Hepatocyte (in vitro differentiated cells): ENCODE results near the gene OSGEP. TPM values are rescaled to one million over a fixed set of nuclear protein-coding genes. Genes with fewer than 3 reads are reported as not detected.

ENCODE experiments used
- DNase-seq: peaks from one replicate; pipeline ENCODE4 v3.0.0-alpha.2; 2016; ENCODE audit warnings: low spot score
- H2AFZ ChIP-seq: fragments of 200-600 bp; sonication (generic); 2 replicates; pipeline ENCODE4 v1.6.0; 2016; ENCODE audit warnings: antibody characterized with exemption, mild to moderate bottlenecking
- H3K27ac ChIP-seq: fragments of 200-600 bp; sonication (generic); 2 replicates; pipeline ENCODE4 v1.5.1; 2016; ENCODE audit warnings: mild to moderate bottlenecking
- H3K27me3 ChIP-seq: fragments of 200-600 bp; sonication (generic); 2 replicates; pipeline ENCODE4 v1.6.1; 2016
- H3K36me3 ChIP-seq: fragments of 200-600 bp; sonication (generic); replicated peaks from 2 replicates; pipeline ENCODE4 v1.5.1; 2016; ENCODE audit warnings: low read depth; ENCODE audit not compliant: insufficient read depth
- H3K4me1 ChIP-seq: fragments of 200-600 bp; sonication (generic); 2 replicates; pipeline ENCODE4 v1.5.1; 2016; ENCODE audit warnings: mild to moderate bottlenecking, moderate library complexity; ENCODE audit not compliant: insufficient read depth
- H3K4me2 ChIP-seq: fragments of 200-600 bp; sonication (generic); 2 replicates; pipeline ENCODE4 v1.6.0; 2016
- H3K4me3 ChIP-seq: fragments of 200-600 bp; sonication (generic); 2 replicates; pipeline ENCODE4 v1.5.1; 2016; ENCODE audit warnings: mild to moderate bottlenecking
- H3K79me2 ChIP-seq: fragments of 200-600 bp; sonication (generic); 2 replicates; pipeline ENCODE4 v1.6.0; 2017; ENCODE audit warnings: mild to moderate bottlenecking
- H3K9me2 ChIP-seq: fragments of 200-600 bp; sonication (generic); replicated peaks from 2 replicates; pipeline ENCODE4 v1.6.0; 2017; ENCODE audit warnings: mild to moderate bottlenecking; ENCODE audit not compliant: insufficient read depth
- H3K9me3 ChIP-seq: fragments of 200-600 bp; sonication (generic); 2 replicates; pipeline ENCODE4 v1.5.1; 2016; ENCODE audit warnings: low read depth, mild to moderate bottlenecking
- H4K20me1 ChIP-seq: fragments of 200-600 bp; sonication (generic); 2 replicates; pipeline ENCODE4 v1.6.0; 2016; ENCODE audit warnings: mild to moderate bottlenecking; ENCODE audit not compliant: insufficient read depth, poor library complexity, severe bottlenecking
- EZH2 ChIP-seq: fragments of 200-600 bp; sonication (generic); IDR thresholded peaks from 2 replicates; pipeline ENCODE4 v1.6.1; 2016; ENCODE audit warnings: antibody characterized with exemption, mild to moderate bottlenecking, borderline replicate concordance
- EZH2phosphoT487 ChIP-seq: fragments of 200-600 bp; sonication (generic); IDR thresholded peaks from one replicate; pipeline ENCODE4 v1.6.1; 2018; ENCODE audit warnings: antibody characterized with exemption, mild to moderate bottlenecking, low read depth, moderate library complexity; ENCODE audit not compliant: unreplicated experiment, severe bottlenecking
- WGBS: methylation state at CpG from one replicate; pipeline ENCODE4 v1.1.6; 2016; ENCODE audit warnings: low lambda C conversion rate; ENCODE audit errors: missing lambda C conversion rate; 5-methylcytosine and 5-hydroxymethylcytosine counted together
- polyA plus RNA-seq: library from polyadenylated mRNA; unstranded; fragments of >200 nt; fragmentation: Nextera tagmentation; extraction: Ambion mirVana; gene quantifications from 2 replicates; pipeline ENCODE4 v1.2.1, GENCODE V29; 2016
- total RNA-seq: library from RNA; depleted of rRNA; stranded (reverse); fragments of >200 nt; gene quantifications from 2 replicates; pipeline ENCODE4 v1.2.3, GENCODE V29; 2014
- TF ChIP-seq, protein P1 (sequence below): fragments of 200-600 bp; sonication (generic); IDR thresholded peaks from 2 replicates; pipeline ENCODE4 v1.5.1; 2016; ENCODE audit warnings: antibody characterized with exemption, mild to moderate bottlenecking; ENCODE audit not compliant: poor library complexity

Gene OSGEP
- total and polyA plus RNA-seq, 2 experiments from 2014 or later: 36.2 to 60.1 TPM

DNA sequence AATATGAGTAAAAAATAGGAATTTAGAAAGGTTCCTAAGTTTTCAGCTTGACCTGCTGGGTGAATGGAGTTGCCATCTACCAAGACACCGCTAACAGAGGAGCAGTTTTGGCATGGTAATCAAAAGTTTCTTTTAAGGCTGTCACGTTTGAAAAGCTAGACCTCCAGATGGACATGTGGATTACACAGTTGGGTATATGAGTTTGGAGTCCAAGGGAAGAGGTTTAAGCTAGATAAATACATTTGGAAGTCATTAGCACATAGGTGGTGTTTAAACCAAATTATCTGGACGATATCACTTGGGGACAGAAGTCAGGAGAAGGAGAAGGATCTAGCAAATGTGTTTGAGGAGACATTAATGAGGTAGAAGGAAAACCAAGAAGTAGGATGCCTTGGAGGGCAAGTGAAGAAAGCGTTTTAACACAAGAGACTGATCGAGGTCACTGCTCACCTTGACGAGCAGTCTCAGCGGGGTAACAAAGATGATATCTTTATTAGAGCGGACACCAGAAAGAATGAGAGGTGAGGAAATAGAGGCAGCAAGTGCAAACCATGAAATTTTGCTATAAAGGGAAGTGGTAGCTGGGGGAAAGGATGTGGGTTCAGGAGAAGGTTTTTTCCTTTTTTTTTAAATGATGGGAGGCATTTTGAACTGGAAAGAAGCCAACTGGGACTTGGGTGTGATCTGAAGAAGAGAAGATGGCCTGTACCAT, 32.2 kb upstream of the OSGEP start:
- no peaks in the 10 kb centered on the region for H3K9me3 ChIP-seq
- 86% methylated on average over 8 of the region's 8 CpGs for WGBS
- H3K4me1 ChIP-seq: no peaks in the 10 kb centered on the region
- TF ChIP-seq EZH2phosphoT487: no peak
- TF ChIP-seq, protein P1, sequence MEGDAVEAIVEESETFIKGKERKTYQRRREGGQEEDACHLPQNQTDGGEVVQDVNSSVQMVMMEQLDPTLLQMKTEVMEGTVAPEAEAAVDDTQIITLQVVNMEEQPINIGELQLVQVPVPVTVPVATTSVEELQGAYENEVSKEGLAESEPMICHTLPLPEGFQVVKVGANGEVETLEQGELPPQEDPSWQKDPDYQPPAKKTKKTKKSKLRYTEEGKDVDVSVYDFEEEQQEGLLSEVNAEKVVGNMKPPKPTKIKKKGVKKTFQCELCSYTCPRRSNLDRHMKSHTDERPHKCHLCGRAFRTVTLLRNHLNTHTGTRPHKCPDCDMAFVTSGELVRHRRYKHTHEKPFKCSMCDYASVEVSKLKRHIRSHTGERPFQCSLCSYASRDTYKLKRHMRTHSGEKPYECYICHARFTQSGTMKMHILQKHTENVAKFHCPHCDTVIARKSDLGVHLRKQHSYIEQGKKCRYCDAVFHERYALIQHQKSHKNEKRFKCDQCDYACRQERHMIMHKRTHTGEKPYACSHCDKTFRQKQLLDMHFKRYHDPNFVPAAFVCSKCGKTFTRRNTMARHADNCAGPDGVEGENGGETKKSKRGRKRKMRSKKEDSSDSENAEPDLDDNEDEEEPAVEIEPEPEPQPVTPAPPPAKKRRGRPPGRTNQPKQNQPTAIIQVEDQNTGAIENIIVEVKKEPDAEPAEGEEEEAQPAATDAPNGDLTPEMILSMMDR: no peak
- no peak for TF ChIP-seq EZH2
- H3K79me2 ChIP-seq: no peaks in the 10 kb centered on the region
- no peaks in the 10 kb centered on the region for H3K27me3 ChIP-seq
- no peak overlapping the region for H3K4me3 ChIP-seq
- H2AFZ ChIP-seq: no peak overlapping the region
- H3K27ac ChIP-seq: no peak overlapping the region
- no peak for DNase-seq
- no peaks in the 10 kb centered on the region for H3K36me3 ChIP-seq
- H3K9me2 ChIP-seq: no peaks in the 10 kb centered on the region
- no peak overlapping the region for H3K4me2 ChIP-seq
- no peaks in the 10 kb centered on the region for H4K20me1 ChIP-seq

DNA sequence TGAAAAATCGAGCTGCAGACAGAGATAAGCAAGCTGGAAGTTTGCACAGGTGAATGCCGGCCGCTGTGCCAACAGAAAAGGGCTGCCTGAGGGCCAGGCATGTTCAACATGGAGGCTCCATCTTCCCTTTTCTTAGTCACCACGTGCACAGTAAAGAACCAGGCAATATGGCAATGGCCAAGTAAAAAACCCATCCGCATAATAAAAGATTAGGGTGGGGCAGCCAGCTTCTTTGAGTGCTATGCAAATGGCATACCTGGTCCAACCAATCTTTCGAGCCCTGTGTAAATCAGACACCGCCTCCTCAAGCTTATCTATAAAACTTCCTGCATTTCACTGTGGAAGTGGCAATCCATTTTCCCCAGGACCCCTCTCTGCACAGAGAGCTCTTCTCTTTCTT, 31.3 kb upstream of the OSGEP start:
- Histone ChIP-seq H3K27ac (no peak overlapping the region), H4K20me1 (no peaks in the 10 kb centered on the region), H3K9me2 (no peaks in the 10 kb centered on the region), H3K27me3 (no peaks in the 10 kb centered on the region), H3K79me2 (no peaks in the 10 kb centered on the region), H3K4me3 (no peak overlapping the region), H3K4me1 (no peaks in the 10 kb centered on the region), H3K4me2 (no peak overlapping the region), H3K9me3 (no peaks in the 10 kb centered on the region), H2AFZ (no peak overlapping the region), H3K36me3 (no peaks in the 10 kb centered on the region)
- 52% methylated on average over 7 of the region's 7 CpGs for WGBS
- no peak for DNase-seq
- TF ChIP-seq EZH2 (no peak), EZH2phosphoT487 (no peak)
- TF ChIP-seq, protein P1: no peak

DNA sequence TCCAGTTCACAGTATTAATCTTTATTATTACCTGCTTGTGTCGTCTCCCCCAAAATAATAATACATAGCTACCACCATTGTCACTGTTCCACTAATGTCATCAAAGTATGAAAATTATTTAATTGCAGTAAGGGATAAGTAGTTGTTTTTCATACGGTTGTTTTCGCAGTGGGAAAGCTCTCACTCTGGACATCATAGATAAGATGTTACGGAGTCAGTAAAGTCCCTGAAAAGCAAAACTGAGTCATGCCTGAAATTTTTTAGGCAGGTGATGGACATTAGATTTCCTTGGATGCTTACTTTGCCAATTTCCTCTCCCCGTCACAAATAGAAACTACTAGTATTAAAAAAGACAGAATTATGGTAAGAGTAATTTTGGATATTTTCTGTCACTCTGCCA, 27.8 kb upstream of the OSGEP start:
- Histone ChIP-seq H3K9me3 (no peaks in the 10 kb centered on the region), H4K20me1 (no peaks in the 10 kb centered on the region), H3K4me3 (no peak overlapping the region), H3K27me3 (no peaks in the 10 kb centered on the region), H3K79me2 (no peaks in the 10 kb centered on the region), H3K9me2 (no peaks in the 10 kb centered on the region), H3K4me1 (no peaks in the 10 kb centered on the region), H3K27ac (no peak overlapping the region), H2AFZ (no peak overlapping the region), H3K4me2 (no peak overlapping the region), H3K36me3 (no peaks in the 10 kb centered on the region)
- DNase-seq: no peak
- WGBS: 90% methylated on average over 5 of the region's 5 CpGs
- TF ChIP-seq EZH2phosphoT487 (no peak), EZH2 (no peak)
- TF ChIP-seq, protein P1: no peak
